ENCODE measurements around the gene USP46. TPM values are rescaled to one million over a fixed set of nuclear protein-coding genes. Genes with fewer than 3 reads are reported as not detected.

Gene USP46, protein sequence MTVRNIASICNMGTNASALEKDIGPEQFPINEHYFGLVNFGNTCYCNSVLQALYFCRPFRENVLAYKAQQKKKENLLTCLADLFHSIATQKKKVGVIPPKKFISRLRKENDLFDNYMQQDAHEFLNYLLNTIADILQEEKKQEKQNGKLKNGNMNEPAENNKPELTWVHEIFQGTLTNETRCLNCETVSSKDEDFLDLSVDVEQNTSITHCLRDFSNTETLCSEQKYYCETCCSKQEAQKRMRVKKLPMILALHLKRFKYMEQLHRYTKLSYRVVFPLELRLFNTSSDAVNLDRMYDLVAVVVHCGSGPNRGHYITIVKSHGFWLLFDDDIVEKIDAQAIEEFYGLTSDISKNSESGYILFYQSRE
- total RNA-seq (2014; rRNA removed; shearing (Covaris generic)) = 9.6 and 10.7 TPM in 2 replicates
- polyA plus RNA-seq (2015; cell fraction: cytosol; rRNA removed) = 11.1 and 13.4 TPM in 2 replicates
- 10.0 and 11.4 TPM in 2 replicates for polyA plus RNA-seq (2015; cell fraction: nucleus; rRNA removed)

DNA sequence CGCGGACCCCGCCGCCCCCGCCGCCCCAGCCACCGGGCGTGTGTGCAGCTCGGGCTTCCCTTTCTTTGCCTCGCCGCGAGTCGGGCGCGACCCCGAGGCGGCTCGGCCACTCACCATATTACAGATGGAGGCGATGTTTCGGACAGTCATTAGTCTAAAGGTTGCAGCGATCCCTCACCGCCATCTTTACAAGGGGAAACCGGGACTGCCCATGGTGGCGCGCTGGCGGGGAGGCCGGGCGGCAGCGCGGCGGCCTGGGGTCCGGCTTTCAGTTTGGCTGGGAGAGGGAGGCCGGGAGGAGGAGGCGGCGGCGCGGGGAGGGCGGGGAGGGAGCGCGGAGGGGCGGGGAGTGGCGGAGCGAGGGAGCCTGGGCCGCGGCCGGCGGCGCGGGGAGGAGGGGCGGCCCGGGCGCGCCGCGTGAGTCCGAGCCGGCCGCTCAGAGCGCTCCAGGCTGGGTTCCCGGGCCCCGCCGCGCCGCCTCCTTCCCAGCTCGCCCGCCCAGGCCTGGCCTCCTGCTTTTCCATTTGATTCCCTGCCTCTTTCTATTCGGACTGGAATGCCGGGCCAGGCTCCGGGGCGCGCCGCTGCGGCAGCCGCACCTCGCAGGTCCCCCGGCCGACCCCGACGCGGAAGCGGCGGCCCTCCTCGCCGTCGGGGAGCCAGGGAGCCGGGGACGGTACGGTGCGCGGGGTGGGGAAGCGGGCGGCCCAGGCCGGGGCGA is at the start of gene USP46:
TSS of gene USP46 (minus strand) at position 301 of the 721 bp plus-strand sequence. CDS start at position 150, 151 bp downstream.
- DNase-seq (ENCODE audit: low read depth) = peak; percentile 45

DNA sequence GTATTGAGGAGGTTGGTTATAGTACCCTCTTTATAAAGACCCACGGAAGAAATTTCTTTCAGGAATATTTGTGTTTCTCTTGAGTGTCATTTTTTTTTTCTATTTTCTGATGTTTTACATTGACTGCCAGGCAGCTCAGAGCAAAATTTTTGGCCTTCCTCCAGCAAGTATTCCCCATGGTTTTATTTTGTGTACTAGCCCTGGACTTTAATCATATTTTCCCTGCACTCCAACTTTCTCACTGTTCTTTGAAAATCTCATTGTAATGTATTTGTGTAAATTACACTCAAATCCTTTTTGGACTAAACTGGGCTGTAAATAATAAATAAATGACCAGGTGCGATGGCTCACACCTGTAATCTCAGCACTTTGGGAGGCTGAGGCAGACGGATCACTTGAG is 45.6 kb upstream of the USP46 start:
- DNase-seq (ENCODE audit: low read depth) = no peak

DNA sequence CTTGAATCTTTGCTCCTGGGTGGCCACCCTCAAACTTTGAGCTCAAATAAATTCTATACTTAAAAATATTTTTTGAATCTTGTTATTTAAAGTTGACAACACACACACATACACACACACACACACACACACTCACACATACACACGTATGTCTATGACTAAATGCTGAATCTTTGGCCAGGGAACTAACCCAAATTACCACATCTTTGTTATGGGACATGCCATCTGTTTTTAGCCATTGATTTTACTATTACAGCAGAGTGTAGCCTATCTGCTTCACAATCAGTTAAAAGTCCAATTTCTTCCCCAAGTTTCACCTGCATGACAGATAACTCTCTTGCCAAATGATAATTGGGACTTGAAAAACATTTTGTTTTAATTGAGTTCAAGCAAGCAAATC is 45.0 kb upstream of the USP46 start:
- DNase-seq (ENCODE audit: low read depth) = no peak

DNA sequence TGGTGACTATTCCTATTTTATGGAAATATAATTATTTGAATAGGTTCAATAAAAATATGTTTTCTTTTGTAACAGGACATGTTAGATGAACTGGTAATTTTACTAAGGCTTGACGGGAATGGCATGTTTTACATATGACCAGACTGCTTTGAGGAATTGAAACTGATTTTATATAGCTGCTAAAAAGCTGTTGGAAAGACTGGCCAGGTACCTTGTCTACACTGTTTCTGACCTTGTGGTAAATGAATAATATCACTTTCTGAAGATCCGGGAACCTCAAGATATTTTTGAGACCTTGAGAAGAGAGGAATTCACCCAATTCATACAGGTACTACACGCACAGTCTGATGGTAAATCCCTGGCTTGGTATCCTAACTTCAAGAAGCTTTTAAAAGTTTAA is 42.1 kb upstream of the USP46 start:
- no peak for DNase-seq (ENCODE audit: low read depth)

DNA sequence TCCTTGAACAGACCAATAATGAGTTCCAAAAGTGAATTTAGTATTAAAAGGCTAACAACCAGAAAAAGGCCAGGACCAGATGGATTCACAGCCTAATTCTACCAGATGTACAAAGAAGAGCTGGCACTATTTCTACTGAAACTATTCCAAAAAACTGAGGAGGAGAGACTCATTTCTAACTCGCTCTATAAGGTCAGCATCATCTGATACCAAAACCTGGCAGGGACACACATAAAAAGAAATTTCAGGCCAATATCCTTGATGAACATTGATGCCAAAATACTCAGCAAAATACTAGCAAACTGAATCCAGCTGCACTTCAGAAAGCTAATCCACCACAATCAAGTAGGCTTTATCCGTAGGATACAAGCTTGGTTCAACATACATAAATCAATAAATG is 35.8 kb upstream of the USP46 start:
- DNase-seq (ENCODE audit: low read depth) = no peak

DNA sequence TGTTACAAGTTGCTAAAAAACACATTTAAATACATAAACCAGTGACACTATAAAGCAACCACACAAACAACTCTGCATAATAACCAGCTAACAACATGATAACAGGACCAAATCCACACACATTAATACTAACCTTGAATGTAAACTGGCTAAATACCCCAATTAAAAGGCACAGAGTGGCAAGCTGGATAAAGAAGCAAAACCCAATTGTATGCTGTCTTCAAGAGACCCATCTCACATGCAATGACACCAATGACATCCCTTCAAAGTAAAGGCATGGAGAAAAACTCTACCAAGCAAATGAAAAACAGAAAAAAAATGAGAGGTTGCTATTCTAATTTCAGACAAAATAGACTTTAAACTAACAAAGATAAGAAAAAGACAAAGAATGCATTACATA is 34.4 kb upstream of the USP46 start:
- no peak for DNase-seq (ENCODE audit: low read depth)

DNA sequence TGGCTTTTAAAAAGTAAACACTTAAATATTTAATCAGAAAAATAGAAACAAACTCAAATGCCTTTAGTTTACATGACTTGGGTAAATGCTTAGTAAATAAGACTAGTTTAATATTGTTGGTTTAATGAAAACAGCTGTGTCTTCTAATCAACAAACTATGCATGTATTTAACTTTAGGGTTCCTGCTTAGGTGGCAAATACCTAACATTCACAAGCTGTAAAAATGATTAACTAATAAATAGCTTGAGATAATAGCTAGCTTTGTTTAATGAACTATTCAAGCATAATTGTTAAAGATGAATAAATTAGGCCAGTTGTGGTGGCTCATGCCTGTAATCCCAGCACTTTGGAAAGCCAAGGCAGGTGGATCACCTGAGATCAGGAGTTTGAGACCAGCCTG is 30.0 kb upstream of the USP46 start:
- no peak for DNase-seq (ENCODE audit: low read depth)

DNA sequence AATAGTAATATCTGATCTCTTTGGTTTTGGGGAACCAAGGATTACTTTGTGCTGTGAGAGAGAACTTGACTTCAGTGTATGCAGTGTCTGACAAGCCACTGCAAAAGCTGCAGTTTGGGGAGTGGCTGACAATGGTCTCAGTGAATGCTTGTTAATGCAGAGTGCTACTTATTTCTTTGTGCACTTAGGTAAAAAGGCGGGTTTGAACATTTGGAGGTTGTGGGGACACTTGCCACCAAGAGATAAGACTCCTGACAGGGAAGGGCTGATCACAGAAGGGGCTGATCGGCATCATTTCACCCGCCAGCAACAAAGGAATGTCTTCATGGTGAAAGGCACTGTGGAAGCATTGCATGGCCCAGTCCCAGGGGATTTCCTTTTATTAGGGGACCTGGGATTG is 28.6 kb upstream of the USP46 start:
- no peak for DNase-seq (ENCODE audit: low read depth)

DNA sequence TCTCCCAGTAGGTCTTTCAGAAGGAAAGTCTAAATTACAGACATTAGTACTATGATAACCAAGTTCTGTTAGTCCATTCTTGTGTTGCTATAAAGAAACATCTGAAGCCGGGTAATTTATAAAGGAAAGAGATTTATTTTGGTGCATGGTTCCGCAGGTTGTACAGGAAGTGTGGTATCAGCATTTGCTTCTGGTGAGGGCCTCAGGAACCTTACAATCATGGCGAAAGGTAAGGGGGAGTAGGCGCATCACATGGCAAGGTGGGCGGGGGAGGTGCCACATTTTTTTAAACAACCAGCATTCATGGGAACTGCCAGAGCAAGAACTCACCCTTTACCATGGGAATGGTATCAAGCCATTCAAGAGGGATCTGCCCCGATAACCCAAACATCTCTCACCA is 26.2 kb upstream of the USP46 start:
- DNase-seq (ENCODE audit: low read depth) = no peak

DNA sequence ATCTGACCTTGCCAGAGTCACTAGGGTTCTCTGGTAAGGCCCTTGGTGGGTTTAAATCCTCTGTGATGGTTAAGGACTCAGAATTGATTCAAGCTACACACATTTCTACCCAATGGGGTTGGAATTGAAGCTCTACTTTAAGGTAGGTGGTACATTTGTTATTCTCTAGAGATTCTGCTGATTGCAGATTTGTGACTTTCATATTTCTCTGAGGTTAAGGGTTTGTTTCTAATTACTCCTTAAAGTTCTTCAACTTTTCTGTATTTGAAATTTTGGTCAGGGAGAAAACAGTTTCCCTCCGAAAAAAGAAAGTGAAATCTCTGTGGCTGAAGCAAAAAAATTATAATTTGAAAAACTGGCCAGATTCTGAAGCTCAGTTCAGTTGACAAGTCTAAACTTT is 25.8 kb upstream of the USP46 start:
- DNase-seq (ENCODE audit: low read depth) = no peak

DNA sequence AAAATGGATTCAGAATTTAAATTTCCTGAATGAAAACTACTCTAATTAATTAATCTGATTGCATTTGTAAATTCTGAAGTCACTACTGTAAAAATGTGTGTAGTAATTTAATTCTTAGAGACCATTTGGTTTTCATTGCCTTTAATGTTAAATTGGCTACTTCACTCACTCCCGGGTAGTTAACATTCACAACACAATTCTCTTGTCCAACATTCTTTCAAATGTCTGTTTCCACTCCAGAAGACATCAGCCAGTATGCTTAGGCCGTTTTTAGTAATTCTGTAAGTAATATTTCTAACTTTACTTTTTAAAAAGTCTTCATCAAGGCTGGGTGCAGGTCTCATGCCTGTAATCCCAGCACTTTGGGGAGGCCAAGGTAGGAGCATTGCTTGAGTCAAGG is 21.3 kb upstream of the USP46 start:
- DNase-seq (ENCODE audit: low read depth) = no peak

DNA sequence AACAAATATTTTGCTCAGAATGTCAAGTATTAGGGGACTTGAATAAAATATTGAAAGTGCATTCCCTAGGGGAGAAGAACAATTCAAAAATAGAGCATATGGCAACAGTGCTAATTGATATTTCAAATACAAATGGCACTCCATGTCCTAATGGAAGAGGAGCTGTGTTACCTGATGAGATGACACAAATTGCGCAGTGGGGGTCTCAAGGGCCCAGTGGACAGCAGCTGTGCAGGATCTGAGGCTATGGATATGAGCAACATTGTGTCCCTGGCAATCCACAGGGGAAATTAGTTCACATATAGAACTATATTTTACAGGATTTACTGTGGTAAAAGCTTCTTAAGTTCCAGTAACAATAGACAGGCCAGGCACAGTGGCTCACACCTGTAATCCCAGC is 17.4 kb upstream of the USP46 start:
- DNase-seq (ENCODE audit: low read depth) = no peak

DNA sequence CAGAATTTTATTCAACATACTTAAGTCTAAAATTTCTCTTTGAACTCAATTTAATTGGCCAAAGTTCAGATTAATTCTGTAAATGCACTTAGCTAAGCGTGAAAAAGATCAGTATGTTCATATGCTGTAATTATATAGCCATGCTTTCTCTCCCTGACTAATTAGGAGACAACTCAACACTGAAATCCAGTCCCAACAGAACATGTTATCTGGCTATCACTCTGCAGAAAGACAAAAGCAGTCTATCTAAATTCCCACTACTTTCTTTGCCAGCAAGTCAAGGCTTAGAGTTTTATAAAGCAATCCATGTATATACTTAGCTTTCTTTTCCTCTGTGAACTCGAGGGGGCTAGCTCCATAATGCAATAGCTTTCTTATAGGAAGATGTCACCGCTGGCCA is 16.0 kb upstream of the USP46 start:
- DNase-seq (ENCODE audit: low read depth) = no peak

DNA sequence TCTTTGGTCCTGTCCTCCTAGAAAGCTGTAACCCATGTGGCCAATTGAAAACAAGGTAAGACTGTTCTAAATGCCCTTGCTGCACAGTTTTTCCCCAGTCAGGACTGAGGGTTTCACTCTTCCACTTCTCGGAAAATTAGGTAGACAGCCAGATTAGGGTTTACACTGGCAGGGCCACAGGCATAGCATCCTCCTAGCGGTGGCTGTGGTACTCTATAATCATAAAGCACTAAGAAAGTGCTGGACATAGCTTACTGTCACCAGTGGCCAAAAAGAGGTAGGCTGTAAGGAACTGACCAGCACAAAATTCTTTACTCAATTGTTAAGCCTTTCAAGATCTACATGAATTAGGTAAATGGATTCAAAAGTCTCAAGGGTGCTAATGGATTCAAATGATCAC is 11.6 kb upstream of the USP46 start:
- no peak for DNase-seq (ENCODE audit: low read depth)

DNA sequence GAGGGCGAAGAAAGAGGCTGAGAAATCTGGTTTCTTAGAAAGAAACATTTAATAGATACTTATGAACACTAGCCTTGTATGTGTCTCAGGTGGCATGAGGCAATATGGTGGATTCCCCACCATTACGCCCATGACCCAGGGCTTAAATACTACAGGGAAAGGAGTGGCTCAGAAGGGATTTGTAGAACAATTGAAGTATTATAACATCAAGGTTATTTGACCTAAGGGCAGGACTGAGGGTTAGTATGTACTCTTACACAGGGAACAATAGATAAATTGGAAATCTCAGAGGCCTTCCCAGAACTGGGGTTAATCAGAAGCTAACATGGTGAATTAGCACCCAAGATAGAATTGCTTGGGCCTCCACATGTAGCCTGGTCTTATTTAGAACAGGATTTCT is 11.0 kb upstream of the USP46 start:
- no peak for DNase-seq (ENCODE audit: low read depth)

DNA sequence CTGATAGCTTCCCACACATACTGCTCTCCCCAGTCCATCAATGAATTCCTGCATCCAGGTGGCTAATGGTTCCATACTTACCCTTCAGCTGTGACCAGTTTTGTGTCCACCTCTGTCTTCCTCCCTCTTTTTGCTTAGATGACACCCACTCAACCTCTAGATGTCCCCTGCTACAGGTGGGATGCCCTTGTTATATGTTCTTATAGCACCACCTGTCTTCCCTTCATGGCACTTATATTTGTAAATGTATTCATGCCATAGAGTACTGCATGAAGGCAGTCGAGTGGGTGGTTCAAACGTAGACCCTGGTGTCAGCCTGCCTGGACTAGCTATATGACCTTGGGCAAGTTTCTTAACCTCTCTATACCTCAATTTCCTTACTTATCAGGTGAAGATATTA is 6.5 kb upstream of the USP46 start:
- DNase-seq (ENCODE audit: low read depth) = peak; percentile 20

DNA sequence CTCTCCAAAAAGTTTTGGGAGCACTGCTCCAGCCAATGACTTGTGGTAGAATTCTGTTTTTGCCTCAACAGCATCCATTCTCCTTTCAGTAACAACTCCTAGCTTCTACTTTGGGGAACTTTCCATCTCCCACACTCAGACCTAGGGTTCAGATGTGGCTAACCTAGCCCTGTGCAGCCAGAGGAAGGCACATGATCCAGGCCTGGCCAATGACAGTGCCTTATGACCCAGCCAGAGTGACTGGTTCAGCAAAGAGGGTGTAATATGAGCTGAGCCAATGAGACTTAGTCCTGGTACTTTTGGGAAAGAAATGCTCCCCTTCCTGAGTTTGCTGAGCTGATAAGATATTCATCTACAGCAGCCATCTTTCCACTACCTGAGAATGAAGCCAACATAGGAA is 5.4 kb upstream of the USP46 start:
- DNase-seq (ENCODE audit: low read depth) = no peak

DNA sequence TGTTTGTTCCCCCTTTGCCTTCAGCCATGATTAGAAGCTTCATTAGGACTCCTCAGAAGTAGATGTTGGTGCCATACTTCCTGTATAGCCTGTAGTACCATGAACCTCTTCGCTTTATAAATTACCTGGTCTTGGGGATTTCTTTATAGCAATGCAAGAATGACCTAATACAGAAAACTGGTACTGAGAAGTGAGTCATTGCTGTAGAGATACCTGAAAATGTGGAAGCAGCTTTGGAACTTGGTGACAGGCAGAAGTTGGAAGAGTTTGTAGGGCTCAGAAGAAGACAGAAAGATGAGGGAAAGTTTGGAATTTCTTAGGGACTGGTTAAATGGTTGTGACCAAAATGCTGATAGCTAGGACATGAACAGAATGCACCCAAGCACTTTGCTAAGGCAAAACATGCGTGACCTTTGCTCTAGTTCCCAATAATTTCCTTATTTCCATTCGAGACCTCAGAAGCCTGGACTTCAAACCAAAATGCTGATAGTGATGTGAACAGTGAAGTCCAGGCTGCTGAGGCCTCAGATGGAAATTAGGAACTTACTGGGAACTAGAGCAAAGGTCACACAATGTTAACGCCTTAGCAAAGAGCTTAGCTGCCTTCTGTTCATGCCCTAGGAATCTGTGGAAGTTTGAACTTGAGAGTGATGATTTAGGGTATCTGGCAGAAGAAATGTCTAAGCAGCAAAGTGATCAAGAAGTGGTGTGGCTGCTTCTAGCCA is 3.0 kb upstream of the USP46 start:
- DNase-seq (ENCODE audit: low read depth) = no peak

DNA sequence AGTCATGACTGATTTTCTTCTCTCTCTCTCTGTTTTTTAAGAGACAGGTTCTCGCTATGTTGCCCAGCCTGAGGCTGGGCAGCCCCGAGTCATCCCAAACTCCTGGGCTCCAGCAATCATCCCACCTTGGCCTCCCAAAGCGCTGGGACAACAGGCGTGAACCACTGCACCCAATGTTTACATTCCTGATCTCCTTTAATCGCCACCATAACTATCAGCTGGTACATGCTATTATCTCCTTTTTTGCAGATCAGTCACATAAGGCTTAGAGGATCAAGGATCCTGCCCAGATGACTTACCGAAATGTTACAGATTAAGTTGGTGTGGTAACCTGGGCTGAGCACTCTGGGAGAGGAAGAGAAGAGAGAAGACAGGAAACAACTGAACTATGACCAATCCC is 1.5 kb upstream of the USP46 start:
- DNase-seq (ENCODE audit: low read depth) = no peak

DNA sequence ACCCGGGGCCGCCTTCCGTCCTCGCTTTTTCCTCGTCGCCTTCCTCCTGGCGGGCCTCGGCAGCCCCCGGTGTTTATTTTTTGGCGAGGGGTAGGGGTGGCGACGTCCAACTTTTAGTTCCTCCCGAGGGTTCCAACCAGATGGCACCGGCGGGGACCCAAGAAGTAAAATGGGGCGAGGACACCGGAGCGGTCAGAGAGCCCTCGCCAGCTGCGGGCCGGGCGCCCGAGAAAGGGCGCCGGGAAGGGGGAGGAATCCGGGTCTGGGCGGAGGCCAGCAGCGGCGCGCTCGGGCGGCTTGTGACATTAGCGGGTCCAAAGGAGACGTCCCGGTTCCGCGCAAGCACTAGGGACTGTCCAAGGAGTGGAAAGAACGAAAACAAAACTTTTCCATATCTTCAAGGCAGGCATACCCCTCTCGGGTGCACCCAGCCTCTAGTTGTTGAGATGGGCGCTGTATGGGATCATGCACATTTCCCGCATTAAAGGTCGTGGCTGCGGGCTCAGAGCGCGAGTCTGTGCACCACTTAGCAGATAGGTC is 691 bp upstream of the USP46 start:
- DNase-seq (ENCODE audit: low read depth) = no peak

DNA sequence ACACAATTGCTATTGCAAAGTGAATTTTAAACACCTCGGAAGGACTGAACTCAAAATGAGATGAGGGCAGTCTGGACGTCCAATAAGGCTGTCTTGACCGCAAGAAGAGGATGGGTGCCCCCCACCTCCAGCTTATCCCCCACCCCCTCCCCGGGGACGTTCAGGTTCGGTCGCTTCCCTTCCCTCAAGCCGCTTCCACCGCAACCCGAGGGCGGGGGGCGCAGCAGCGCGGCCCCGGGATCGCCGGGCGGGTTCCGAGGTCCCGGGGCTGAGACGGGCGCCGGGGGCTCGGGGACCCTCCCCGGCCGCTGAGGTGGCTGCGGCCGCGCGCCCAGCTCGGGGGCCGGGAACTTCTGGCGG is 480 bp downstream of the USP46 start:
- no peak for DNase-seq (ENCODE audit: low read depth)
